Vagina (tissue), 2 donors: ENCODE data around the gene CERK. TPM values are rescaled to one million over a fixed set of nuclear protein-coding genes. Genes with fewer than 3 reads are reported as not detected.

Experiments
- DNase-seq, 2 donors: peaks; one replicate each; pipeline ENCODE4 v3.0.0-alpha.2; 2017; ENCODE audit errors: extremely low spot score in 2 of 2
- H3K27ac ChIP-seq: fragments of 200-600 bp; sonication (generic); one replicate; pipeline ENCODE4 v1.5.1; 2019
- H3K27me3 ChIP-seq: fragments of 200-600 bp; sonication (generic); one replicate; pipeline ENCODE4 v1.5.1; 2019
- H3K36me3 ChIP-seq, 2 donors: fragments of 200-600 bp; sonication (generic); one replicate each; pipeline ENCODE4 v1.5.1; 2017 to 2019
- H3K4me1 ChIP-seq: fragments of 200-600 bp; sonication (generic); one replicate; pipeline ENCODE4 v1.5.1; 2019
- H3K4me3 ChIP-seq, 2 donors: fragments of 200-600 bp; sonication (generic); 1 replicate in 1 of 2; 2 replicates in 1 of 2; pipeline ENCODE4 v1.5.1; 2016 to 2019
- H3K9me3 ChIP-seq: fragments of 200-600 bp; sonication (generic); one replicate; pipeline ENCODE4 v1.5.1; 2019
- POLR2A ChIP-seq, 2 donors: fragments of 450-650 bp; IDR thresholded peaks; one replicate each; pipeline ENCODE4 v1.6.1; 2017; ENCODE audit warnings: antibody characterized with exemption in 2 of 2, mild to moderate bottlenecking in 2 of 2, moderate library complexity in 2 of 2
- POLR2AphosphoS5 ChIP-seq, 2 donors: sonication (generic); formaldehyde crosslinking; IDR thresholded peaks; one replicate each; pipeline ENCODE4 v1.9.0; 2017; ENCODE audit warnings: antibody characterized with exemption in 2 of 2, mild to moderate bottlenecking in 2 of 2, low read depth in 1 of 2; ENCODE audit not compliant: insufficient read depth in 1 of 2
- intact Hi-C: fragments of 100-400 bp; cut with DNase I; formaldehyde crosslinking; loops from one replicate; pipeline ENCODE4 v1.15.1; 2023
- total RNA-seq: library from RNA; depleted of rRNA; stranded (reverse); fragments of >200 nt; gene quantifications from one replicate; pipeline ENCODE4 v1.2.3, GENCODE V29; 2016
- TF ChIP-seq, protein P1 (sequence below), 3 experiments: fragments of 450-650 bp in 2 of 3; fragments of 200-600 bp in 1 of 3; sonication (generic) in 1 of 3; IDR thresholded peaks; one replicate each; pipeline ENCODE4 v1.5.1; 2017 to 2019; ENCODE audit warnings: antibody characterized with exemption in 3 of 3, mild to moderate bottlenecking in 2 of 3, moderate library complexity in 2 of 3

CERK gene
- total RNA-seq, 1 donor from 2014 or later, result 37.3 TPM

DNA sequence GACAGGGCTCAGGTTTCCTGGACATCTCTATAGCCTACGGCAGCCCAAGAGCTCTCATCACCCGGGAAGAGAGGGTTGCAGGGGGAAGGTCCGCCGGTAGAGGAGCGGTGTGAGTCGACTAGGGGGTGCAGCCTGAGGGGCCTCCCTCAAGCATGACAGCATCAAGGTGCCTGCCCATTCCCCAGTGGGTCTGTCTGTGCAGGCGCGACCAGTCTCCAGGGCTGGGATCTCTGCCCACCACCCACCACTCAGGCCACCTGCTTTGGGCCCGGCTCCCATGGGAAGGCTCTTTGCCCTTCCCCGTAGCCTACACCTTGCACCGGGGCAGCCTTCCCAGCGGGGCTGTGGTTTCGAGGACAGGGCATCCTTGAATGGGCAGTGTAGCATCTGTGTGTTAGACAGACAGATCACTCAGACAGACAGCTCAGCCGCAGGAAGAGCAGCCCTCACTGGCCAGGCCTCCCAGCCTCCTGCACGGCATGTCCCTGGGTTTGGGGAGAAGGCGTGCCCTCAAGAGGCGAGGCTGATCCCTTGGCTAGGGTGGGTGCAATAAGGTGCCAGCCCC, 29.2 kb downstream of the CERK start:
- H3K4me1 ChIP-seq, result peaks cover 3% of the 10 kb centered on the region
- intact Hi-C loops, result no loop called here
- no peak overlapping the region for H3K27ac ChIP-seq
- H3K27me3 ChIP-seq, result no peaks in the 10 kb centered on the region
- no peak for DNase-seq
- no peaks in the 10 kb centered on the region for H3K9me3 ChIP-seq
- no peak for TF ChIP-seq POLR2A (IDR thresholded peaks at IDR 0.05)
- TF ChIP-seq, protein P1, sequence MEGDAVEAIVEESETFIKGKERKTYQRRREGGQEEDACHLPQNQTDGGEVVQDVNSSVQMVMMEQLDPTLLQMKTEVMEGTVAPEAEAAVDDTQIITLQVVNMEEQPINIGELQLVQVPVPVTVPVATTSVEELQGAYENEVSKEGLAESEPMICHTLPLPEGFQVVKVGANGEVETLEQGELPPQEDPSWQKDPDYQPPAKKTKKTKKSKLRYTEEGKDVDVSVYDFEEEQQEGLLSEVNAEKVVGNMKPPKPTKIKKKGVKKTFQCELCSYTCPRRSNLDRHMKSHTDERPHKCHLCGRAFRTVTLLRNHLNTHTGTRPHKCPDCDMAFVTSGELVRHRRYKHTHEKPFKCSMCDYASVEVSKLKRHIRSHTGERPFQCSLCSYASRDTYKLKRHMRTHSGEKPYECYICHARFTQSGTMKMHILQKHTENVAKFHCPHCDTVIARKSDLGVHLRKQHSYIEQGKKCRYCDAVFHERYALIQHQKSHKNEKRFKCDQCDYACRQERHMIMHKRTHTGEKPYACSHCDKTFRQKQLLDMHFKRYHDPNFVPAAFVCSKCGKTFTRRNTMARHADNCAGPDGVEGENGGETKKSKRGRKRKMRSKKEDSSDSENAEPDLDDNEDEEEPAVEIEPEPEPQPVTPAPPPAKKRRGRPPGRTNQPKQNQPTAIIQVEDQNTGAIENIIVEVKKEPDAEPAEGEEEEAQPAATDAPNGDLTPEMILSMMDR (IDR thresholded peaks at IDR 0.05), result no peak
- no peak for TF ChIP-seq POLR2AphosphoS5 (IDR thresholded peaks at IDR 0.05; ENCODE audit: insufficient read depth in 1 of 2, low read depth in 1 of 2)
- no peak overlapping the region for H3K4me3 ChIP-seq
- peaks cover 0 to 60% of the 10 kb centered on the region in 2 donors for H3K36me3 ChIP-seq

GRCh38 chr22:46707827-46708570, 30.1 kb downstream of the CERK start:
- TF ChIP-seq, protein P1 (IDR thresholded peaks at IDR 0.05), result no peak
- TF ChIP-seq POLR2AphosphoS5 (IDR thresholded peaks at IDR 0.05; ENCODE audit: insufficient read depth in 1 of 2, low read depth in 1 of 2) (no peak), POLR2A (IDR thresholded peaks at IDR 0.05) (no peak)
- no peaks in the 10 kb centered on the region for H3K4me1 ChIP-seq
- no peaks in the 10 kb centered on the region for H3K27me3 ChIP-seq
- no peak for DNase-seq
- no peaks in the 10 kb centered on the region for H3K9me3 ChIP-seq
- H3K27ac ChIP-seq, result no peak overlapping the region
- H3K4me3 ChIP-seq, result no peak overlapping the region
- H3K36me3 ChIP-seq, result peaks cover 0 to 67% of the 10 kb centered on the region in 2 donors
- intact Hi-C loops, result no loop called here

DNA sequence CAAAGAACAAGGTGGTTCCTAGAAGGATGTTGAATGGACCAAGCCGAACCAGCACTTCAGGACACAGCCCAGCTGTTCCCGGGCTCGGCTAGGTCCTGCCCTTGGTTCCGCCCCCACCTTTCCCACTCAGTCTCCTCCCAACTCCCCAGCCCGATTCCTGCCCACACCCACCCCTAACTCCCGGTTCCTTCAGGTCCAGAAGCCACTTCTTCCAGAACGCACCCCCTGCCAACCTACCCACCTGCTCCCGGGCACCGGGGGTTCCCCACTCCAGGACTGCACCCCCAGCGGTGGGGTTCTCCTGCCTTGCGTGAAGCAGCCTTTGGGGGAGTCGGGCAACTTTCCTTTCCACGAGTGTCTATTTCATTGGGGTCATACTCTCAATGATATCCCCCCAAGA, 30.7 kb downstream of the CERK start:
- H3K4me3 ChIP-seq, result no peak overlapping the region
- H3K27ac ChIP-seq, result no peak overlapping the region
- intact Hi-C loops, result no loop called here
- TF ChIP-seq POLR2AphosphoS5 (IDR thresholded peaks at IDR 0.05; ENCODE audit: insufficient read depth in 1 of 2, low read depth in 1 of 2) (no peak), POLR2A (IDR thresholded peaks at IDR 0.05) (no peak)
- TF ChIP-seq, protein P1 (IDR thresholded peaks at IDR 0.05), result no peak
- H3K36me3 ChIP-seq, result peaks cover 0 to 74% of the 10 kb centered on the region in 2 donors
- no peak for DNase-seq
- no peaks in the 10 kb centered on the region for H3K4me1 ChIP-seq
- H3K9me3 ChIP-seq, result no peaks in the 10 kb centered on the region
- no peaks in the 10 kb centered on the region for H3K27me3 ChIP-seq

DNA sequence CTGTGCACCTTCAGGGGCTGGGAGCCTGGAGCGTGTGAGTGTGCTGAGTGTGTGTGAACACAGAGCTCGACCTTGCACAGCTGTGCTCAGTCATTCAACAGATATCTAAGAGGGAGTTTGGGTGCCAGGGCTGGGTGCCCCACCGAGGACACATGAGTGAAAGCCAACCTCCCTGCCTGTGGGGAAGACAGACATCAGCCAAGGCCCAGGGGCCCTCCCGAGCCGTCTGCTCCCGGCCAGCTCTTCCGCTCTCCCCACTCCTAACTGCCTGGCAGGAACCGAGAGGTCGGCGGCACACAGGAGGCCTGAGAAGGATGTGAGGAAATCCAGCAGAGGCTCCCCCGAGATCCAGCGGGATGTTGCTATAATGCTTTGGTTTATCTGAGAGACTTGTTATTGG, 32.0 kb downstream of the CERK start:
- H3K36me3 ChIP-seq, result peaks cover 0 to 75% of the 10 kb centered on the region in 2 donors
- no peak for DNase-seq
- intact Hi-C loops, result no loop called here
- H3K9me3 ChIP-seq, result no peaks in the 10 kb centered on the region
- TF ChIP-seq, protein P1 (IDR thresholded peaks at IDR 0.05), result no peak
- no peak for TF ChIP-seq POLR2AphosphoS5 (IDR thresholded peaks at IDR 0.05; ENCODE audit: insufficient read depth in 1 of 2, low read depth in 1 of 2)
- TF ChIP-seq POLR2A (IDR thresholded peaks at IDR 0.05), result no peak
- H3K27ac ChIP-seq, result no peak overlapping the region
- H3K27me3 ChIP-seq, result no peaks in the 10 kb centered on the region
- no peaks in the 10 kb centered on the region for H3K4me1 ChIP-seq
- H3K4me3 ChIP-seq, result no peak overlapping the region

- no peak overlapping the region for H3K27ac ChIP-seq
- no peak overlapping the region for H3K4me3 ChIP-seq
- no peaks in the 10 kb centered on the region for H3K27me3 ChIP-seq
- TF ChIP-seq, protein P1 (IDR thresholded peaks at IDR 0.05), result no peak
- no peak for TF ChIP-seq POLR2AphosphoS5 (IDR thresholded peaks at IDR 0.05; ENCODE audit: insufficient read depth in 1 of 2, low read depth in 1 of 2)
- TF ChIP-seq POLR2A (IDR thresholded peaks at IDR 0.05), result no peak
- H3K4me1 ChIP-seq, result no peaks in the 10 kb centered on the region
- no peak for DNase-seq
- intact Hi-C loops, result no loop called here
- H3K9me3 ChIP-seq, result no peaks in the 10 kb centered on the region
- H3K36me3 ChIP-seq, result peaks cover 0 to 84% of the 10 kb centered on the region in 2 donors
These were observed 34.1 kb downstream of the CERK start for GRCh38 chr22:46703996-46704370.
